NCI-H524 treated with DMSO at 0.1 percent for 48 hours (cell line): Measurements from ENCODE around the gene ATF7IP.

Experiments
- DNase-seq: peaks from one replicate; lab custom pipeline; 2025; lab: John Stamatoyannopoulos, UW

Gene ATF7IP

GRCh38 chr12:14410841-14411569 is 45.5 kb downstream of the ATF7IP start:
- DNase-seq, result no peak

DNA sequence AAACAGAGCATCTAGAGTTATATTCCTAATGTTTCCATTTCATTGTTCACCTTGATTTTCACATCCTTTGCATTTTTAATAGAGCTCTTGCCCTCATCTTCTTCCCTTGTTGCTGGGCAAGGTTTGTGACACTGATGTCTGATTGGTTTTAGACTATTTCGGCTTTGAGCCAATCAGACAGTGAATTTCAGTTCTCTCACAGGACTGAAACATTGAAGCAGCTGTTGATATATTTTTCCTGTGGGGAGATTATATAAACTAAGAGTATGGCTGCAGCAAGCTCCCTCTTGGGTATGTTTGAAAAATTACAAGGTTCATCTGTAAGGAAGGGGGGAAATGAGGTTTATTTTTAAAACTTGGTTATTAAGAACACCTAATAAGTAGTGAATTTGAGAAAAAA is 51.2 kb downstream of the ATF7IP start:
- peak; percentile 81 for DNase-seq

- peak; percentile 79 for DNase-seq
These were observed 52.2 kb downstream of the ATF7IP start for GRCh38 chr12:14417715-14418114.

DNA sequence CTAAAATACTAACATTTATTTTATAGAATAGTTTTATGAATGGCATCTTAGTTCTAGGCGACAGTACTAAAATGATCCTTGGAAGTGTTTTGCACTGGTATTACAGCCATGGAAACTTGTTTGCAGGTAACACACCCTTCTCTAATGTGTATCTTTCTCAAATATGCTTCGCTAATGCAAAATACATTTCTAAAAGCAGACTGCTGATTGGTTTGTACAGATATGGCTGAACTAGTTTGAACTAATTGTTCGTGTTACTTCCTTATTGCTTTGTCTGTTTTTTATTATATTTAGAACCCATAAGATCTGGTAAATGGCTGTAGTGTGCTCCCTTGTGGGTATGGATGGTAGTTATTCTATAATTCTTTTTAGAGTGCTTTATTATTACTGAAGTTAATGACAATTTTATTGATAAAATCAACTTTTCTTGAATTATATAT is 53.0 kb downstream of the ATF7IP start:
- peak; percentile 36 for DNase-seq

- DNase-seq, result no peak
These were observed 57.2 kb downstream of the ATF7IP start for GRCh38 chr12:14422516-14423230.

DNA sequence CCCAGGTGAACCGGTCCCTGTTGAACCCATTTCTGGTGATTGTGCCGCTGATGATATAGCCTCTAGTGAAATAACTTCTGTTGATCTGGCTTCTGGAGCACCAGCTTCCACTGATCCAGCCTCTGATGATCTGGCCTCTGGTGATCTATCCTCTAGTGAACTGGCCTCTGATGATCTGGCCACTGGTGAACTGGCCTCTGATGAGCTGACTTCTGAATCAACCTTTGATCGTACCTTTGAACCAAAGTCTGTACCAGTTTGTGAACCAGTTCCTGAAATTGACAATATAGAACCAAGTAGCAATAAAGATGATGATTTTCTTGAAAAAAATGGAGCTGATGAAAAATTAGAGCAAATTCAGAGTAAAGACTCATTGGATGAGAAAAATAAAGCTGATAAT is 59.1 kb downstream of the ATF7IP start:
- DNase-seq, result no peak

- no peak for DNase-seq
These were observed 61.3 kb downstream of the ATF7IP start for GRCh38 chr12:14426792-14427191.

DNA sequence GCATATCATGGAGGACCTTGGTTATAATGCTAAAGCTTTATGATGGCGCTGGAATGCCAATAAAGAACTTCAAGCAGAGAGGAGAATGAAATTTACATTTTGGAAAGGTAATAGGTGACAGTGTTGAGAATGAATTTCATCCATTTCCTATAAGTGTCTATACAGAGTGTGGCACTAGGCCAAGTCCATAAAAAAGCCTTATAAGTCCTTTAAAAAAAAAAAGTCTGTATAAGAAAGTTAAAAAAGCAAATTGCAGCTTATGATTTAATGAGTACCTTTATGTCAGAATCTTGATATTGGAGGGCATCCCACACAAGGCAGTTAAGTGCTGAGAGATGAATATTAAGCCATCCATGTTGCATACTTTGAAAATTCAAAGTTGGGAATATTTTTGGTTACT is 62.4 kb downstream of the ATF7IP start:
- no peak for DNase-seq

GRCh38 chr12:14430394-14430986 is 65.0 kb downstream of the ATF7IP start:
- no peak for DNase-seq

DNA sequence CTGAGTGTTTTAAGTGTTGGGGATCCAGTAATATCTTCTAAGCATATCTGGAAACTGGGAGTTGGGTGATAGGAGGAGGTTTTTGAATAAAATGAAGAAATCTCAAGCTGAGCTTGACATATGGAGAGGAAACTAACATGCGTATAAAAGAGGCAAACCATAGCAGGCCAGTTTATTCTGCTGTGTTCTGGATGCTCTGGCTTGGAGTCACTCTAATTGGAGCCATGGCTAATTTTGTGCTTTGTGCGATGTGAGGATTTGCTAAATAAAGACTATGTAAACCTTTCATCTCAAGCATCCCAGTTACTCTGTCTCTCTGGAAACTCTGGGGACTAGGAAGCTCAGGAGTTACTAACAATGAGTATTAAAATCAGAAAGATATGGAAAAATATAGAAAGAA is 66.5 kb downstream of the ATF7IP start:
- DNase-seq, result no peak

DNA sequence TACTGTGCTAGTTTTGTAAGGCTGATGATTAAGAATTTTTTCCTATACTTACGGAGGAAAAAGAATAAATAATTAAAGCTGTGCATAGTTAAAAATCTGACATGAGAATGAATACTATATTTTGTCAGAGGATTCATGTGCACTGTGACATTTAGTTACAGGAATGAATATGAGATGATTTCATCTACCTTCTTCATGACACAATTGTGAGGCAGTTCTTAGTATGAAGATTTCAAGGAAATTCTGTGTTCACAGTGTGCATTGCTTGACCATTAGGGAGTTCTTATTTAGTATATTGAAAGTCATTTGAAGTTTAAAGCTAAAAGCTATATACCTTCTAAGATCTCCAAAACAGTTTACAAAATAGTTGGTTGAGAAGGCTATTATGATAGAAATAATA is 70.1 kb downstream of the ATF7IP start:
- DNase-seq, result no peak

DNA sequence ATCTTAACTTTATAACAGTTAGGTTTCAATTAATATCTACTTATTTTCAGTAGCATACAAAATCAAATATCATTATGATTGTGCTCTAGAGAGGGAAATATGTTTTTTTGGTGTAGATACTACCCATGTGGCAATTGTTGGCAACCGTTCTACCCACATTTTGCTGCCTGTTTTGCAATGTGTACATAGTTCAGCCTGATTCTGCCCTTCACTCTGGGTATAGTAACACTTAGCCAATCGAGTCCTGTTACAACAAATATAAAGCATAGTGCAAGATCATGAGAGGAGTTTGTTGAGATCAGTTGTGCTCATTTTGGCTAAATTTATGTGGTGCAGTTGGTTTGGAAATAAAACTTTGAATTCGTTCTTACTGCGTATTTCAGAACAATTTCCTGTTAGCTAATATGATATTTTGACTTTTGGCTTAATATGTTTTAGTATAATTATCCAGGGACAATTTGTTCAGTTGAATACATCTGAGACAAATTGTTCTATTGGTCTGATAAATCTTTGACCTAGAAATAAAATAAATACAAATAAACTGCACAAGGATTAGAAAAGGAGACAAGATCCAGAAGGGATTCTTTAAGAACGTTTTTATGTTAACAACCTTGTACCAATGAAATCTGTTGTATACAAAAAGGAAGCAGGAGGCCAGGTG is 76.9 kb downstream of the ATF7IP start:
- no peak for DNase-seq

DNA sequence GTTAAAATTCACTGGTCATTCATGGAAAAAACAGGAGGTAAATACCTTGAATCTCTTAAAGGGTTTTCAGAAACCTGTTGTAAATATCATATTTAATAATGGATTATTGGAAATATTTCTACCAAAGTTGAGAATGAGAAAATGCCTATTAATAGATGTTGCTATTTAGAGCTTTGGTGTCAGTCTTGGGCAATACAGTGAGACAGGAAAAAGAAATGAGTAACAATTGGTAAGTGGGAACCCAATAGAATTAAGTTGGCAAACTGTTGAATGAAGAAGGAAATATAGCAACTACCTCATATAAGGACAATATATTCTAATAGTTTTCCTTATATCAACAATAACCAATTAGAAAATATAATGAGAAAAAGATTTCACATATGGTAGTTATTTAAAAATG is 78.0 kb downstream of the ATF7IP start:
- DNase-seq, result no peak

GRCh38 chr12:14450479-14450878 is 85.0 kb downstream of the ATF7IP start:
- no peak for DNase-seq

DNA sequence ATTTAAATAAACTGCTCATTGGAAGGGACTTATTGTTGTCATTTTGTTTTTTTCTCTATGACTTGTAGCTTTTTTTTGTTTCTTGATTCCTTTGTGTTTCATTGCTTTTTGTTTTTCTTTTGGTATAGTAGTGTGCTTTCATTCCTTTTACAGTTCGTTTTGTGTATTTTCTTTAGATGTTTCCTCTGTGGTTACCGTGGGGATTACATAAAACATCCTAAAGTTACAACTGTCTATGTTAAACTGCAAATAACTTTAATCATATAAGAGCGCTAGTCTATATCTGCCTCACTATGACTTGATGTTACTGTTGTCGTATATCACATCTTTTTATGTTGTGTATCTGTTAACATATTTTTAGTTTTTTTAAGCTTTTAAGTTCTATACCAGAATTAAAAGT is 86.9 kb downstream of the ATF7IP start:
- no peak for DNase-seq

- DNase-seq, result no peak
These were observed 87.4 kb downstream of the ATF7IP start for GRCh38 chr12:14452865-14453264.

DNA sequence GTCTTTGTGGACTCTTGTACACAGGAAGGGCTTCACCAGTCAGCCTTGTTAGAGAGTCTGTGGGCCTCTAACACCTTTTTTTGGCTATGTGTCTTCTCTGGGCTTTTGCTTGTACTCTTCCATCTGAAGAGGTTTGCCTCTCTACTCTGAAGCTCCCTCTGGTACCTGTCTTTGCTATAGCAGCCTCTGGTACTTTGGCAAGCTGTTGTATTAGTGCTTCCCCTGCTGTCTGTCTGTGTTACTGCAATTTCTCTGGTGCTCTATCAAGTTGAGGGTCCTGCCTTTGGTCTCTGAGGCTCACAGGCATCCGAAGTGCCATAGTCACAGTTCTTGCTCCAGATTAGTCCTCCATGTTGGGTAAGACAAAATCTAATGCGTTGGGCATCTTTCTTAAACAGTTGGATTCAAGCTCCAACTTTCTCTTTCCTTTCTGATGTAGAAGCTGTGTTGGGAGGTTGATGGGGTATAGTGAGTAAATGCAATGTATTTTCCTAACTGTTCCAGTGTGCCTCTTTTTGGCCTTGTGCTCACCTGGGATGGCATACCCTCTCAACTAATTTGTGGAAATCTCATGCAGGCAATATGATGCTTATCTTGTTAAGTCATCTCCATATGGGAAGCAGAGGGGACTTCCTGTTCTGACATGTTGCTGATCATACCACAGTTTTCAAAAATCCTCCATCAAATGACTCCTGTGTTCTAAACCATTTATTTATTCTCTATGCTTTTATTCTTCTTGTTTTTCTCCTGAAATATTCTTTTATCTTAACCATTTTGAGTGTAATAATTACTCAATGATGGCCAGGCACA is 88.8 kb downstream of the ATF7IP start:
- peak; percentile 8 for DNase-seq

- DNase-seq, result no peak
These were observed 94.8 kb downstream of the ATF7IP start for GRCh38 chr12:14460212-14460841.

DNA sequence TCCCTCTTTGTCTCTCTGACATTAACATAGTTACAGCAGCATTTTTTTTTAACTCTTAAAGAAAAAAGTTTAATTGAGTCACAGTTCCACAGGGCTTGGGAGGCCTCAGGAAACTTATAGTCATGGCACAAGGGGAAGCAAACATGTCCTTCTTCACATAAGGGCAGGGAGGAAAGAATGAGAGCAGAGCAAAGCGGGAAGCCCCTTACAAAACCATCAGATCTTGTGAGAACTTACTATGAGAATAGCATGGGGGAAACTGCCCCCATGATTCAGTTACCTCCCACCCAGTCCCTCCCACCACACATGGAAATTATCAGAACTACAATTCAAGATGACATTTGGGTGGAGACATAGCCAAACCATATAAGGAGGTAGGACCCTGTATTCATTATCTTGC is 106.0 kb downstream of the ATF7IP start:
- no peak for DNase-seq

DNA sequence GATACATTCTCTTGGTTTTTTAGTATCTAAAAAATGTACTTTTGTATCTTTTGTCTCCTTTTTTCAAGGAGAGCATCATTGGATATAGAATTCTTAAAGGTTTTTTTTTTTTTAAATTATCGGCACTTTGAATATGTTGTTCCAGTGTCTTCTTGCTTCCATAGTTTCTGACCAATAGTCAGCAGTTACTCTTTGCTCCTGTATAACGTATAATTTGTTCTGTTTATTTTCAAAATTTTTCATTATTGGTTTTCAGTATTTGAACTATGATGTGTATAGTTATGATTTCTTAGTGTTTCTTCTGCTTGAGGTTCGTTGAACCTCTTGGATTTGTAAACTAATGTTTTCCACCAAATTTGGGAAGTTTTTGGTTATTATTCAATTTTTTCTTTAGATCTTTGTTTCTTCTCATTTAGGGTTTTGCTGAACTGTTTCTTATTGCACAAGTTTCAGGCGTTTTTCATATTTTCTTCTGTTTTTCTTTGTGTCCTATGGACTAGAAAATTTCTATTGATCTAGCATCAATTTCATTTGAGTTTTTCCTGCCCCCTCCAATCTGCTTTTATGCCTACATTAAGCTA is 108.3 kb downstream of the ATF7IP start:
- DNase-seq, result no peak

- DNase-seq, result no peak
These were observed 113.5 kb downstream of the ATF7IP start for GRCh38 chr12:14479004-14479403.
